Kidney (tissue), 14 donors: Measurements from ENCODE around the gene TOR3A. TPM values are rescaled to one million over a fixed set of nuclear protein-coding genes. Genes with fewer than 3 reads are reported as not detected.
A peak's percentile ranks its signal among the peaks of the same experiment; 100 is the strongest.

ENCODE experiments used
- DNase-seq, 5 donors: peaks; one replicate each; pipeline ENCODE4 v3.0.0-alpha.2; 2013 to 2020
- FAIRE-seq: peaks from 2 replicates; lab custom pipeline; 2012; peaks lifted over from hg19 to GRCh38; lab: Jason Lieb, UNC
- H3K27ac ChIP-seq, 2 donors: one replicate each; pipeline ENCODE4 v1.7.0; 2013; ENCODE audit warnings: low read depth in 2 of 2, low read length in 2 of 2, inconsistent platforms in 1 of 2
- H3K27me3 ChIP-seq: one replicate; pipeline ENCODE4 v1.7.1; 2013; ENCODE audit warnings: low read length, inconsistent platforms; ENCODE audit not compliant: control insufficient read depth, insufficient read depth
- H3K36me3 ChIP-seq, 3 donors: one replicate each; pipeline versions ENCODE4 v1.7.0 to v1.7.1; 2013; ENCODE audit warnings: low read length in 3 of 3, control low read depth in 1 of 3, inconsistent platforms in 1 of 3; ENCODE audit not compliant: insufficient read depth in 3 of 3, control insufficient read depth in 2 of 3
- H3K4me1 ChIP-seq, 3 donors: one replicate each; pipeline versions ENCODE4 v1.7.0 to v1.7.1; 2013; ENCODE audit warnings: low read length in 3 of 3, inconsistent platforms in 1 of 3, low read depth in 1 of 3; ENCODE audit not compliant: control insufficient read depth in 2 of 3, insufficient read depth in 2 of 3
- H3K4me3 ChIP-seq, 3 donors: one replicate each; pipeline versions ENCODE4 v1.7.0 to v1.8.1; 2013; ENCODE audit warnings: low read length in 3 of 3, control low read depth in 1 of 3, inconsistent platforms in 1 of 3
- H3K9ac ChIP-seq, 3 donors: one replicate each; pipeline versions ENCODE4 v1.7.0 to v1.7.1; 2013; ENCODE audit warnings: low read length in 3 of 3, control low read depth in 1 of 3, inconsistent platforms in 1 of 3
- H3K9me3 ChIP-seq, 3 donors: one replicate each; pipeline versions ENCODE4 v1.7.0 to v1.7.1; 2013; ENCODE audit warnings: low read length in 3 of 3, control low read depth in 1 of 3, inconsistent platforms in 1 of 3; ENCODE audit not compliant: control insufficient read depth in 2 of 3, insufficient read depth in 1 of 3
- CTCF ChIP-seq: IDR thresholded peaks from 3 replicates; pipeline ENCODE4 v1.5.1; 2012; ENCODE audit warnings: mild to moderate bottlenecking, moderate library complexity, borderline replicate concordance; ENCODE audit not compliant: insufficient read depth; ENCODE audit errors: extremely low read depth
- intact Hi-C: fragments of 100-400 bp; cut with DNase I; formaldehyde crosslinking; loops from one replicate; pipeline ENCODE4 v1.11.1; 2022
- polyA plus RNA-seq: library from polyadenylated mRNA; stranded (reverse); fragments of 350-450 nt; fragmentation: Illumina TruSeq; extraction: RNeasy Lipid Tissue Mini Kit (QIAGEN cat#74804); gene quantifications from one replicate; pipeline ENCODE4 v1.2.3, GENCODE V29; 2014; ENCODE audit warnings: low read depth, low replicate concordance; ENCODE audit not compliant: insufficient read depth
- total RNA-seq: library from RNA; stranded (reverse); fragmentation: NEBNext Ultra II Directional; extraction: Animal tissue kit (Norgen Biotek cat#: 25700); gene quantifications from one replicate; pipeline ENCODE4 v1.2.1, GENCODE V29; 2021
- donor health status: control.
- donor health status: control.
- donor health status: control.
- donor health status: control.
- donor health status: control.
- donor health status: DM: yes; HTN: yes; CAD: no.
- donor health status: Normal renal cell carcinoma (clear cell type).

TOR3A gene
- total and polyA plus RNA-seq, 2 donors from 2014 or later: 23.1 to 33.1 TPM

GRCh38 chr1:179082333-179082998 lies 596 bp downstream of the TOR3A start:
- Histone ChIP-seq H3K9ac (peak overlapping the region; percentile 7 to 88 (median 63)), H3K27ac (peak overlapping the region; percentile 23 to 94), H3K27me3 (no peaks in the 10 kb centered on the region), H3K36me3 (peaks cover 0 to 5% (median 2%) of the 10 kb centered on the region in 3 donors), H3K4me1 (peaks cover 0 to 15% (median 6%) of the 10 kb centered on the region in 3 donors), H3K9me3 (no peaks in the 10 kb centered on the region), H3K4me3 (peak overlapping the region; percentile 68 to 82 (median 75))
- FAIRE-seq (no peak), DNase-seq (peak in 4 of 5 donors; percentile 57 to 71 (median 60))
- no peak for TF ChIP-seq CTCF
- intact Hi-C loops: no loop called here

GRCh38 chr1:179082999-179083335 lies 1.1 kb downstream of the TOR3A start:
- Histone ChIP-seq H3K36me3 (peaks cover 0 to 5% (median 2%) of the 10 kb centered on the region in 3 donors), H3K4me3 (peak overlapping the region in 2 of 3 donors; percentile 68 to 75), H3K9ac (peak overlapping the region in 1 of 3 donors; percentile 88), H3K27ac (peak overlapping the region in 1 of 2 donors; percentile 32), H3K9me3 (no peaks in the 10 kb centered on the region), H3K4me1 (peaks cover 0 to 15% (median 6%) of the 10 kb centered on the region in 3 donors), H3K27me3 (no peaks in the 10 kb centered on the region)
- intact Hi-C loops: no loop called here
- FAIRE-seq (no peak), DNase-seq (peak in 1 of 5 donors; percentile 35)
- no peak for TF ChIP-seq CTCF

- H3K4me3 ChIP-seq: no peak overlapping the region
- H3K9me3 ChIP-seq: no peaks in the 10 kb centered on the region
- intact Hi-C loops: no loop called here
- peaks cover 0 to 5% (median 4%) of the 10 kb centered on the region in 3 donors for H3K36me3 ChIP-seq
- TF ChIP-seq CTCF: no peak
- no peaks in the 10 kb centered on the region for H3K27me3 ChIP-seq
- no peak overlapping the region for H3K27ac ChIP-seq
- no peak for DNase-seq
- peaks cover 0 to 15% (median 6%) of the 10 kb centered on the region in 3 donors for H3K4me1 ChIP-seq
- H3K9ac ChIP-seq: no peak overlapping the region
- FAIRE-seq: no peak
These were observed 1.7 kb downstream of the TOR3A start for GRCh38 chr1:179083533-179083932.
